Measurements from ENCODE around the gene PPP1R13B.

The PPP1R13B gene

GRCh38 chr14:103699901-103700752 is 147.2 kb downstream of the PPP1R13B start:
- CTCF ChIA-PET = no interaction called here
- H3K4me3 ChIP-seq (ENCODE audit: low read depth, low read length) = no peak overlapping the region
- TF ChIP-seq BCL11B (tag by site-specific recombination; IDR thresholded peaks at IDR 0.05; ENCODE audit: low read depth) (0 out of 2 replicates have a peak, but pooled peaks have one; percentile 13), GLIS1 (tag by site-specific recombination; IDR thresholded peaks at IDR 0.05) (peak; percentile 83), ZNF629 (tag by site-specific recombination; IDR thresholded peaks at IDR 0.05) (no peak), CTCF (tag by site-specific recombination; IDR thresholded peaks at IDR 0.05) (no peak), SCRT2 (tag by site-specific recombination; IDR thresholded peaks at IDR 0.05) (no peak), KLF8 (tag by site-specific recombination; IDR thresholded peaks at IDR 0.05) (no peak), GLIS2 (tag by site-specific recombination; IDR thresholded peaks at IDR 0.05) (peak; percentile 88)
- TF ChIP-seq, protein P1, sequence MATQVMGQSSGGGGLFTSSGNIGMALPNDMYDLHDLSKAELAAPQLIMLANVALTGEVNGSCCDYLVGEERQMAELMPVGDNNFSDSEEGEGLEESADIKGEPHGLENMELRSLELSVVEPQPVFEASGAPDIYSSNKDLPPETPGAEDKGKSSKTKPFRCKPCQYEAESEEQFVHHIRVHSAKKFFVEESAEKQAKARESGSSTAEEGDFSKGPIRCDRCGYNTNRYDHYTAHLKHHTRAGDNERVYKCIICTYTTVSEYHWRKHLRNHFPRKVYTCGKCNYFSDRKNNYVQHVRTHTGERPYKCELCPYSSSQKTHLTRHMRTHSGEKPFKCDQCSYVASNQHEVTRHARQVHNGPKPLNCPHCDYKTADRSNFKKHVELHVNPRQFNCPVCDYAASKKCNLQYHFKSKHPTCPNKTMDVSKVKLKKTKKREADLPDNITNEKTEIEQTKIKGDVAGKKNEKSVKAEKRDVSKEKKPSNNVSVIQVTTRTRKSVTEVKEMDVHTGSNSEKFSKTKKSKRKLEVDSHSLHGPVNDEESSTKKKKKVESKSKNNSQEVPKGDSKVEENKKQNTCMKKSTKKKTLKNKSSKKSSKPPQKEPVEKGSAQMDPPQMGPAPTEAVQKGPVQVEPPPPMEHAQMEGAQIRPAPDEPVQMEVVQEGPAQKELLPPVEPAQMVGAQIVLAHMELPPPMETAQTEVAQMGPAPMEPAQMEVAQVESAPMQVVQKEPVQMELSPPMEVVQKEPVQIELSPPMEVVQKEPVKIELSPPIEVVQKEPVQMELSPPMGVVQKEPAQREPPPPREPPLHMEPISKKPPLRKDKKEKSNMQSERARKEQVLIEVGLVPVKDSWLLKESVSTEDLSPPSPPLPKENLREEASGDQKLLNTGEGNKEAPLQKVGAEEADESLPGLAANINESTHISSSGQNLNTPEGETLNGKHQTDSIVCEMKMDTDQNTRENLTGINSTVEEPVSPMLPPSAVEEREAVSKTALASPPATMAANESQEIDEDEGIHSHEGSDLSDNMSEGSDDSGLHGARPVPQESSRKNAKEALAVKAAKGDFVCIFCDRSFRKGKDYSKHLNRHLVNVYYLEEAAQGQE (tag by site-specific recombination; IDR thresholded peaks at IDR 0.05) = no peak
- TF ChIP-seq, protein P2, sequence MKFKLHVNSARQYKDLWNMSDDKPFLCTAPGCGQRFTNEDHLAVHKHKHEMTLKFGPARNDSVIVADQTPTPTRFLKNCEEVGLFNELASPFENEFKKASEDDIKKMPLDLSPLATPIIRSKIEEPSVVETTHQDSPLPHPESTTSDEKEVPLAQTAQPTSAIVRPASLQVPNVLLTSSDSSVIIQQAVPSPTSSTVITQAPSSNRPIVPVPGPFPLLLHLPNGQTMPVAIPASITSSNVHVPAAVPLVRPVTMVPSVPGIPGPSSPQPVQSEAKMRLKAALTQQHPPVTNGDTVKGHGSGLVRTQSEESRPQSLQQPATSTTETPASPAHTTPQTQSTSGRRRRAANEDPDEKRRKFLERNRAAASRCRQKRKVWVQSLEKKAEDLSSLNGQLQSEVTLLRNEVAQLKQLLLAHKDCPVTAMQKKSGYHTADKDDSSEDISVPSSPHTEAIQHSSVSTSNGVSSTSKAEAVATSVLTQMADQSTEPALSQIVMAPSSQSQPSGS (tag by site-specific recombination; IDR thresholded peaks at IDR 0.05; ENCODE audit: low read depth) = no peak
- no peak overlapping the region for H3K27ac ChIP-seq (ENCODE audit: extremely low read depth, low read depth, low read length)
- peaks cover 11% of the 10 kb centered on the region for H3K4me1 ChIP-seq (ENCODE audit: control insufficient read depth, insufficient read depth, low read length)
- H3K9me3 ChIP-seq (ENCODE audit: control insufficient read depth, insufficient read depth, low read depth, low read length) = no peaks in the 10 kb centered on the region
- peaks cover 0 to 81% of the 10 kb centered on the region in 2 experiments; a peak in 2 of 3 replicates for H3K36me3 ChIP-seq (ENCODE audit: control insufficient read depth in 2 of 2, insufficient read depth in 1 of 2, low read length in 2 of 2)
- POLR2A ChIA-PET = interaction anchor here (6.4 kb wide), 1 partner anchor 15 kb away, joined by 31 read pairs; the partner anchor contains the start of genes XRCC3 and ZFYVE21

GRCh38 chr14:103699261-103699661 is 148.1 kb downstream of the PPP1R13B start:
- Histone ChIP-seq H3K36me3 (ENCODE audit: control insufficient read depth in 2 of 2, insufficient read depth in 1 of 2, low read length in 2 of 2) (peaks cover under 1 to 80% of the 10 kb centered on the region in 2 experiments; a peak in 2 of 3 replicates), H3K4me1 (ENCODE audit: control insufficient read depth, insufficient read depth, low read length) (peaks cover 11% of the 10 kb centered on the region), H3K9me3 (ENCODE audit: control insufficient read depth, insufficient read depth, low read depth, low read length) (no peaks in the 10 kb centered on the region), H3K4me3 (ENCODE audit: low read depth, low read length) (no peak overlapping the region), H3K27ac (ENCODE audit: extremely low read depth, low read depth, low read length) (no peak overlapping the region)
- POLR2A ChIA-PET = interaction anchor here (6.4 kb wide), 1 partner anchor 15 kb away, joined by 31 read pairs; the partner anchor contains the start of genes XRCC3 and ZFYVE21
- TF ChIP-seq SP3 (tag by site-specific recombination; IDR thresholded peaks at IDR 0.05) (no peak), ZFHX2 (tag by site-specific recombination; conservative IDR thresholded peaks at IDR 0.05) (no peak), GLI2 (tag by site-specific recombination; IDR thresholded peaks at IDR 0.05; ENCODE audit: borderline replicate concordance, low read depth) (no peak), ZNF132 (tag by site-specific recombination; IDR thresholded peaks at IDR 0.05; ENCODE audit: borderline replicate concordance) (no peak), ZNF513 (tag by site-specific recombination; IDR thresholded peaks at IDR 0.05) (no peak), GLIS2 (tag by site-specific recombination; IDR thresholded peaks at IDR 0.05) (no peak), ZNF560 (tag by site-specific recombination; IDR thresholded peaks at IDR 0.05; ENCODE audit: borderline replicate concordance) (no peak), ZNF266 (tag by site-specific recombination; IDR thresholded peaks at IDR 0.05; ENCODE audit: low read depth) (no peak), GLI4 (tag by site-specific recombination; IDR thresholded peaks at IDR 0.05) (no peak), FEZF1 (tag by site-specific recombination; IDR thresholded peaks at IDR 0.05) (no peak)
- TF ChIP-seq, protein P3, sequence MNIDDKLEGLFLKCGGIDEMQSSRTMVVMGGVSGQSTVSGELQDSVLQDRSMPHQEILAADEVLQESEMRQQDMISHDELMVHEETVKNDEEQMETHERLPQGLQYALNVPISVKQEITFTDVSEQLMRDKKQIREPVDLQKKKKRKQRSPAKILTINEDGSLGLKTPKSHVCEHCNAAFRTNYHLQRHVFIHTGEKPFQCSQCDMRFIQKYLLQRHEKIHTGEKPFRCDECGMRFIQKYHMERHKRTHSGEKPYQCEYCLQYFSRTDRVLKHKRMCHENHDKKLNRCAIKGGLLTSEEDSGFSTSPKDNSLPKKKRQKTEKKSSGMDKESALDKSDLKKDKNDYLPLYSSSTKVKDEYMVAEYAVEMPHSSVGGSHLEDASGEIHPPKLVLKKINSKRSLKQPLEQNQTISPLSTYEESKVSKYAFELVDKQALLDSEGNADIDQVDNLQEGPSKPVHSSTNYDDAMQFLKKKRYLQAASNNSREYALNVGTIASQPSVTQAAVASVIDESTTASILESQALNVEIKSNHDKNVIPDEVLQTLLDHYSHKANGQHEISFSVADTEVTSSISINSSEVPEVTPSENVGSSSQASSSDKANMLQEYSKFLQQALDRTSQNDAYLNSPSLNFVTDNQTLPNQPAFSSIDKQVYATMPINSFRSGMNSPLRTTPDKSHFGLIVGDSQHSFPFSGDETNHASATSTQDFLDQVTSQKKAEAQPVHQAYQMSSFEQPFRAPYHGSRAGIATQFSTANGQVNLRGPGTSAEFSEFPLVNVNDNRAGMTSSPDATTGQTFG (tag by site-specific recombination; IDR thresholded peaks at IDR 0.05; ENCODE audit: borderline replicate concordance) = no peak
- CTCF ChIA-PET = interaction anchor here (1.0 kb wide), 1 partner anchor 19 kb away, joined by 3 read pairs; no protein-coding TSS in a partner anchor

Measured in HEK293 (cell line).